HEK293 (cell line): ENCODE data around the gene WDR55.
A peak's percentile ranks its signal among the peaks of the same experiment; 100 is the strongest.

ENCODE experiments used
- HOXD13 ChIP-seq: sonication (generic); formaldehyde crosslinking; IDR thresholded peaks from 2 replicates; pipeline ENCODE4 v1.8.0; 2022; ENCODE audit warnings: missing genetic modification reagents, borderline replicate concordance
- KLF1 ChIP-seq: fragments of 450-650 bp; formaldehyde crosslinking; IDR thresholded peaks from 2 replicates; pipeline ENCODE4 v1.5.1; 2016; ENCODE audit warnings: missing biosample characterization, missing genetic modification characterization
- SCRT1 ChIP-seq: fragments of 450-650 bp; formaldehyde crosslinking; IDR thresholded peaks from 2 replicates; pipeline ENCODE4 v1.5.1; 2016; ENCODE audit warnings: missing biosample characterization, missing genetic modification characterization, borderline replicate concordance
- TCF7L2 ChIP-seq: IDR thresholded peaks from 2 replicates; pipeline ENCODE4 v1.6.1; 2011; ENCODE audit warnings: low read depth, mild to moderate bottlenecking, inconsistent platforms, low read length, moderate library complexity, borderline replicate concordance
- ZBTB20 ChIP-seq: fragments of 450-650 bp; formaldehyde crosslinking; IDR thresholded peaks from 2 replicates; pipeline ENCODE4 v1.5.1; 2016; ENCODE audit warnings: missing biosample characterization, missing genetic modification characterization
- ZBTB7A ChIP-seq: fragments of 450-650 bp; formaldehyde crosslinking; IDR thresholded peaks from 2 replicates; pipeline ENCODE4 v1.5.1; 2016; ENCODE audit warnings: low read depth, missing biosample characterization, missing genetic modification characterization
- ZFP69B ChIP-seq: fragments of 450-650 bp; formaldehyde crosslinking; IDR thresholded peaks from 2 replicates; pipeline ENCODE4 v1.5.1; 2016; ENCODE audit warnings: missing biosample characterization, missing genetic modification characterization
- ZNF23 ChIP-seq: fragments of 450-650 bp; formaldehyde crosslinking; IDR thresholded peaks from 2 replicates; pipeline ENCODE4 v1.5.1; 2016; ENCODE audit warnings: missing biosample characterization, missing genetic modification characterization, borderline replicate concordance
- ZNF366 ChIP-seq: fragments of 450-650 bp; formaldehyde crosslinking; conservative IDR thresholded peaks from 2 replicates; pipeline ENCODE4 v1.5.1; 2016; ENCODE audit warnings: missing biosample characterization, missing genetic modification characterization
- ZNF394 ChIP-seq: fragments of 450-650 bp; formaldehyde crosslinking; IDR thresholded peaks from 2 replicates; pipeline ENCODE4 v1.5.1; 2016; ENCODE audit warnings: missing biosample characterization, missing genetic modification characterization, mild to moderate bottlenecking, moderate library complexity, borderline replicate concordance
- ZNF423 ChIP-seq: fragments of 450-650 bp; formaldehyde crosslinking; IDR thresholded peaks from 2 replicates; pipeline ENCODE4 v1.5.1; 2016; ENCODE audit warnings: missing biosample characterization, missing genetic modification characterization
- ZNF529 ChIP-seq: fragments of 450-650 bp; formaldehyde crosslinking; IDR thresholded peaks from 2 replicates; pipeline ENCODE4 v1.5.1; 2017; ENCODE audit warnings: missing genetic modification characterization, missing biosample characterization; ENCODE audit not compliant: insufficient replicate concordance
- ZNF561 ChIP-seq: fragments of 450-650 bp; IDR thresholded peaks from 2 replicates; pipeline ENCODE4 v1.5.1; 2018; ENCODE audit warnings: missing biosample characterization, missing genetic modification characterization, borderline replicate concordance
- ZNF571 ChIP-seq: fragments of 450-650 bp; formaldehyde crosslinking; IDR thresholded peaks from 2 replicates; pipeline ENCODE4 v1.5.0; 2017; ENCODE audit warnings: missing biosample characterization, missing genetic modification characterization
- ZNF596 ChIP-seq: fragments of 450-650 bp; IDR thresholded peaks from 2 replicates; pipeline ENCODE4 v1.5.0; 2018; ENCODE audit warnings: missing biosample characterization, mild to moderate bottlenecking, missing genetic modification characterization, moderate library complexity
- ZNF670 ChIP-seq: fragments of 450-650 bp; formaldehyde crosslinking; IDR thresholded peaks from 2 replicates; pipeline ENCODE4 v1.5.1; 2016; ENCODE audit warnings: missing biosample characterization, missing genetic modification characterization, low read depth
- ZNF768 ChIP-seq: fragments of 450-650 bp; formaldehyde crosslinking; IDR thresholded peaks from 2 replicates; pipeline ENCODE4 v1.5.1; 2018; ENCODE audit warnings: missing biosample characterization, mild to moderate bottlenecking, missing genetic modification characterization
- ZNF777 ChIP-seq: fragments of 450-650 bp; formaldehyde crosslinking; IDR thresholded peaks from 2 replicates; pipeline ENCODE4 v1.5.1; 2017; ENCODE audit warnings: missing biosample characterization, missing genetic modification characterization, borderline replicate concordance
- ZSCAN30 ChIP-seq: fragments of 450-650 bp; IDR thresholded peaks from 2 replicates; pipeline ENCODE4 v1.5.1; 2018; ENCODE audit warnings: missing biosample characterization, mild to moderate bottlenecking, missing genetic modification characterization, moderate library complexity
- TF ChIP-seq, protein P1 (sequence below): fragments of 450-650 bp; formaldehyde crosslinking; IDR thresholded peaks from 2 replicates; pipeline ENCODE4 v1.5.1; 2016; ENCODE audit warnings: missing biosample characterization, missing genetic modification characterization
- TF ChIP-seq, protein P2 (sequence below): fragments of 450-650 bp; formaldehyde crosslinking; conservative IDR thresholded peaks from 2 replicates; pipeline ENCODE4 v1.5.1; 2016; ENCODE audit warnings: low read depth, missing biosample characterization, missing genetic modification characterization
- TF ChIP-seq, protein P3 (sequence below): fragments of 450-650 bp; formaldehyde crosslinking; IDR thresholded peaks from 2 replicates; pipeline ENCODE4 v1.5.1; 2016; ENCODE audit warnings: missing biosample characterization, missing genetic modification characterization
- TF ChIP-seq, protein P4 (sequence below): fragments of 450-650 bp; formaldehyde crosslinking; IDR thresholded peaks from 2 replicates; pipeline ENCODE4 v1.5.1; 2017; ENCODE audit warnings: missing biosample characterization, missing genetic modification characterization
- TF ChIP-seq, protein P5 (sequence below): fragments of 450-650 bp; formaldehyde crosslinking; IDR thresholded peaks from 2 replicates; pipeline ENCODE4 v1.5.1; 2016; ENCODE audit warnings: missing biosample characterization, missing genetic modification characterization
- TF ChIP-seq, protein P6 (sequence below): fragments of 450-650 bp; formaldehyde crosslinking; IDR thresholded peaks from 2 replicates; pipeline ENCODE4 v1.5.1; 2017; ENCODE audit warnings: missing biosample characterization, missing genetic modification characterization

The WDR55 gene

DNA sequence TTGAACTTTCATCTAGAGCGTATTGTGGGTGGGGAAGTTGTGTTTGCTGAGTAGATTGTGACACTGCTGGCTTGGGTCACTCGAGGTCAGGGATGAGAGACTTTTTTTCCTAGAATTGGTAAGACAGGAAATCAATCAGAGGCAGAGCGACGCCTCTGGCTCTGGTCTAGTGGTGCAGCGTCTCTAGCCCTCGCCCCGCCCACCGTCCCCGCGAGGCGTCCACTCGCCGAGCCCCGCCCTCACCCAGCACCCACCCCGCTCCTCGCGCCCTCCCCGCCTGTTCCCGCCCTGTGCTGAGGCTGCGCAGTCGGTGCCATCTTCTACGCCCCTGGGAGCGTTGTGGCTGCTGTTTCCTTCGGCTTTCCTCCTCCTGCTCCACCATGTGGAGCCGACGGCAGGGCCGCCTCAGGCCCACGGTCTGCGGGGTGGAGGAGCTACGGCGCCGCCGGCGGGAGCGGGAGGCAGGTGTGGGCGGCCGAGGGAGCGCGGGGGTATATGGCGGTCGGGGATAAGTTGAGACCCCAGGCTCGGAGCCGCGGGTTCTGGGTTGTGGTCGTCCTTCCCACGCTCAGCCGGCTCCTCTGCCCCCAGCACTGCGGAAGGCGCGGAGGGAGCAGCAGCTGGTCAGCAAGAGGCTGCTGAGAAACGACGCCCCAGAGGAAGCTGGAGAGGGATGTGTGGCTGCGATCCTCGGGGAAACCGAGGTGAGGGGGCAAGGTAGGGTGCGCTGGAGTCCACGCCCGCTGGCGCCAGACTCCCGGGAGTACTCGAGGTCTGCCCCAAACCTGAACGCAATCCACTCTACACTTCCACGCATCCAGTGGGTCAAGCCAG is 25.3 kb upstream of the WDR55 start, which contains the start of gene TMCO6 (continued):
- TF ChIP-seq, protein P1, sequence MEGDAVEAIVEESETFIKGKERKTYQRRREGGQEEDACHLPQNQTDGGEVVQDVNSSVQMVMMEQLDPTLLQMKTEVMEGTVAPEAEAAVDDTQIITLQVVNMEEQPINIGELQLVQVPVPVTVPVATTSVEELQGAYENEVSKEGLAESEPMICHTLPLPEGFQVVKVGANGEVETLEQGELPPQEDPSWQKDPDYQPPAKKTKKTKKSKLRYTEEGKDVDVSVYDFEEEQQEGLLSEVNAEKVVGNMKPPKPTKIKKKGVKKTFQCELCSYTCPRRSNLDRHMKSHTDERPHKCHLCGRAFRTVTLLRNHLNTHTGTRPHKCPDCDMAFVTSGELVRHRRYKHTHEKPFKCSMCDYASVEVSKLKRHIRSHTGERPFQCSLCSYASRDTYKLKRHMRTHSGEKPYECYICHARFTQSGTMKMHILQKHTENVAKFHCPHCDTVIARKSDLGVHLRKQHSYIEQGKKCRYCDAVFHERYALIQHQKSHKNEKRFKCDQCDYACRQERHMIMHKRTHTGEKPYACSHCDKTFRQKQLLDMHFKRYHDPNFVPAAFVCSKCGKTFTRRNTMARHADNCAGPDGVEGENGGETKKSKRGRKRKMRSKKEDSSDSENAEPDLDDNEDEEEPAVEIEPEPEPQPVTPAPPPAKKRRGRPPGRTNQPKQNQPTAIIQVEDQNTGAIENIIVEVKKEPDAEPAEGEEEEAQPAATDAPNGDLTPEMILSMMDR (tag by site-specific recombination), result peak; percentile 69
- TF ChIP-seq, protein P2, sequence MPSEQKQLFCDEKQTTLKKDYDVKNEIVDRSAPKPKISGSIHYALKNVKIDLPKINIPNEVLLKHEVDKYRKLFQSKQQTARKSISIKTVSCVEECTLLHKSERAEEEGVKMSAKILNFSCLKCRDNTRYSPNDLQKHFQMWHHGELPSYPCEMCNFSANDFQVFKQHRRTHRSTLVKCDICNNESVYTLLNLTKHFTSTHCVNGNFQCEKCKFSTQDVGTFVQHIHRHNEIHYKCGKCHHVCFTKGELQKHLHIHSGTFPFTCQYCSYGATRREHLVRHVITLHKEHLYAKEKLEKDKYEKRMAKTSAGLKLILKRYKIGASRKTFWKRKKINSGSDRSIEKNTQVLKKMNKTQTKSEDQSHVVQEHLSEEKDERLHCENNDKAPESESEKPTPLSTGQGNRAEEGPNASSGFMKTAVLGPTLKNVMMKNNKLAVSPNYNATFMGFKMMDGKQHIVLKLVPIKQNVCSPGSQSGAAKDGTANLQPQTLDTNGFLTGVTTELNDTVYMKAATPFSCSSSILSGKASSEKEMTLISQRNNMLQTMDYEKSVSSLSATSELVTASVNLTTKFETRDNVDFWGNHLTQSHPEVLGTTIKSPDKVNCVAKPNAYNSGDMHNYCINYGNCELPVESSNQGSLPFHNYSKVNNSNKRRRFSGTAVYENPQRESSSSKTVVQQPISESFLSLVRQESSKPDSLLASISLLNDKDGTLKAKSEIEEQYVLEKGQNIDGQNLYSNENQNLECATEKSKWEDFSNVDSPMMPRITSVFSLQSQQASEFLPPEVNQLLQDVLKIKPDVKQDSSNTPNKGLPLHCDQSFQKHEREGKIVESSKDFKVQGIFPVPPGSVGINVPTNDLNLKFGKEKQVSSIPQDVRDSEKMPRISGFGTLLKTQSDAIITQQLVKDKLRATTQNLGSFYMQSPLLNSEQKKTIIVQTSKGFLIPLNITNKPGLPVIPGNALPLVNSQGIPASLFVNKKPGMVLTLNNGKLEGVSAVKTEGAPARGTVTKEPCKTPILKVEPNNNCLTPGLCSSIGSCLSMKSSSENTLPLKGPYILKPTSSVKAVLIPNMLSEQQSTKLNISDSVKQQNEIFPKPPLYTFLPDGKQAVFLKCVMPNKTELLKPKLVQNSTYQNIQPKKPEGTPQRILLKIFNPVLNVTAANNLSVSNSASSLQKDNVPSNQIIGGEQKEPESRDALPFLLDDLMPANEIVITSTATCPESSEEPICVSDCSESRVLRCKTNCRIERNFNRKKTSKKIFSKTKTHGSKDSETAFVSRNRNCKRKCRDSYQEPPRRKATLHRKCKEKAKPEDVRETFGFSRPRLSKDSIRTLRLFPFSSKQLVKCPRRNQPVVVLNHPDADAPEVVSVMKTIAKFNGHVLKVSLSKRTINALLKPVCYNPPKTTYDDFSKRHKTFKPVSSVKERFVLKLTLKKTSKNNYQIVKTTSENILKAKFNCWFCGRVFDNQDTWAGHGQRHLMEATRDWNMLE, result peak; percentile 56; the same call in 1 of the 2 replicates
- TF ChIP-seq ZNF571 (tag by site-specific recombination), result no peak
- no peak for TF ChIP-seq ZNF23 (tag by site-specific recombination)
- TF ChIP-seq ZNF670, result no peak
- peak; percentile 29; the same call in 1 of the 2 replicates for TF ChIP-seq ZNF366 (tag by site-specific recombination)
- TF ChIP-seq, protein P3, sequence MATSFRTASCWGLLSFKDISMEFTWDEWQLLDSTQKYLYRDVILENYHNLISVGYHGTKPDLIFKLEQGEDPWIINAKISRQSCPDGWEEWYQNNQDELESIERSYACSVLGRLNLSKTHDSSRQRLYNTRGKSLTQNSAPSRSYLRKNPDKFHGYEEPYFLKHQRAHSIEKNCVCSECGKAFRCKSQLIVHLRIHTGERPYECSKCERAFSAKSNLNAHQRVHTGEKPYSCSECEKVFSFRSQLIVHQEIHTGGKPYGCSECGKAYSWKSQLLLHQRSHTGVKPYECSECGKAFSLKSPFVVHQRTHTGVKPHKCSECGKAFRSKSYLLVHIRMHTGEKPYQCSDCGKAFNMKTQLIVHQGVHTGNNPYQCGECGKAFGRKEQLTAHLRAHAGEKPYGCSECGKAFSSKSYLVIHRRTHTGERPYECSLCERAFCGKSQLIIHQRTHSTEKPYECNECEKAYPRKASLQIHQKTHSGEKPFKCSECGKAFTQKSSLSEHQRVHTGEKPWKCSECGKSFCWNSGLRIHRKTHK (tag by site-specific recombination), result no peak
- no peak for TF ChIP-seq ZNF529 (tag by site-specific recombination)
- no peak; the same call in none of the 2 replicates for TF ChIP-seq ZNF394 (tag by site-specific recombination)
- TF ChIP-seq ZNF777 (tag by site-specific recombination), result peak; percentile 91; the same call in 1 of the 2 replicates
- TF ChIP-seq ZNF768 (tag by site-specific recombination), result no peak
- TF ChIP-seq, protein P4, sequence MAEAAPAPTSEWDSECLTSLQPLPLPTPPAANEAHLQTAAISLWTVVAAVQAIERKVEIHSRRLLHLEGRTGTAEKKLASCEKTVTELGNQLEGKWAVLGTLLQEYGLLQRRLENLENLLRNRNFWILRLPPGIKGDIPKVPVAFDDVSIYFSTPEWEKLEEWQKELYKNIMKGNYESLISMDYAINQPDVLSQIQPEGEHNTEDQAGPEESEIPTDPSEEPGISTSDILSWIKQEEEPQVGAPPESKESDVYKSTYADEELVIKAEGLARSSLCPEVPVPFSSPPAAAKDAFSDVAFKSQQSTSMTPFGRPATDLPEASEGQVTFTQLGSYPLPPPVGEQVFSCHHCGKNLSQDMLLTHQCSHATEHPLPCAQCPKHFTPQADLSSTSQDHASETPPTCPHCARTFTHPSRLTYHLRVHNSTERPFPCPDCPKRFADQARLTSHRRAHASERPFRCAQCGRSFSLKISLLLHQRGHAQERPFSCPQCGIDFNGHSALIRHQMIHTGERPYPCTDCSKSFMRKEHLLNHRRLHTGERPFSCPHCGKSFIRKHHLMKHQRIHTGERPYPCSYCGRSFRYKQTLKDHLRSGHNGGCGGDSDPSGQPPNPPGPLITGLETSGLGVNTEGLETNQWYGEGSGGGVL, result peak; percentile 66; the same call in 1 of the 2 replicates
- no peak for TF ChIP-seq ZNF423 (tag by site-specific recombination)
- TF ChIP-seq TCF7L2, result no peak
- TF ChIP-seq ZNF561 (tag by site-specific recombination), result no peak
- TF ChIP-seq, protein P5, sequence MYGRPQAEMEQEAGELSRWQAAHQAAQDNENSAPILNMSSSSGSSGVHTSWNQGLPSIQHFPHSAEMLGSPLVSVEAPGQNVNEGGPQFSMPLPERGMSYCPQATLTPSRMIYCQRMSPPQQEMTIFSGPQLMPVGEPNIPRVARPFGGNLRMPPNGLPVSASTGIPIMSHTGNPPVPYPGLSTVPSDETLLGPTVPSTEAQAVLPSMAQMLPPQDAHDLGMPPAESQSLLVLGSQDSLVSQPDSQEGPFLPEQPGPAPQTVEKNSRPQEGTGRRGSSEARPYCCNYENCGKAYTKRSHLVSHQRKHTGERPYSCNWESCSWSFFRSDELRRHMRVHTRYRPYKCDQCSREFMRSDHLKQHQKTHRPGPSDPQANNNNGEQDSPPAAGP (tag by site-specific recombination), result peak; percentile 50; the same call in 1 of the 2 replicates
- peak; percentile 11; the same call in 1 of the 2 replicates for TF ChIP-seq ZFP69B (tag by site-specific recombination)
- TF ChIP-seq ZBTB7A (tag by site-specific recombination), result no peak
- no peak for TF ChIP-seq SCRT1 (tag by site-specific recombination)
- 0 out of 2 replicates have a peak, but pooled peaks have one; percentile 35 for TF ChIP-seq ZNF596
- peak; percentile 64 for TF ChIP-seq KLF1 (tag by site-specific recombination)
- peak; percentile 37; the same call in 1 of the 2 replicates for TF ChIP-seq ZSCAN30 (tag by site-specific recombination)
- TF ChIP-seq HOXD13, result no peak
- TF ChIP-seq, protein P6, sequence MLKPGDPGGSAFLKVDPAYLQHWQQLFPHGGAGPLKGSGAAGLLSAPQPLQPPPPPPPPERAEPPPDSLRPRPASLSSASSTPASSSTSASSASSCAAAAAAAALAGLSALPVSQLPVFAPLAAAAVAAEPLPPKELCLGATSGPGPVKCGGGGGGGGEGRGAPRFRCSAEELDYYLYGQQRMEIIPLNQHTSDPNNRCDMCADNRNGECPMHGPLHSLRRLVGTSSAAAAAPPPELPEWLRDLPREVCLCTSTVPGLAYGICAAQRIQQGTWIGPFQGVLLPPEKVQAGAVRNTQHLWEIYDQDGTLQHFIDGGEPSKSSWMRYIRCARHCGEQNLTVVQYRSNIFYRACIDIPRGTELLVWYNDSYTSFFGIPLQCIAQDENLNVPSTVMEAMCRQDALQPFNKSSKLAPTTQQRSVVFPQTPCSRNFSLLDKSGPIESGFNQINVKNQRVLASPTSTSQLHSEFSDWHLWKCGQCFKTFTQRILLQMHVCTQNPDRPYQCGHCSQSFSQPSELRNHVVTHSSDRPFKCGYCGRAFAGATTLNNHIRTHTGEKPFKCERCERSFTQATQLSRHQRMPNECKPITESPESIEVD (tag by site-specific recombination), result peak; percentile 55; the same call in 1 of the 2 replicates
- peak; percentile 42; the same call in 1 of the 2 replicates for TF ChIP-seq ZBTB20 (tag by site-specific recombination)
